DOHH2 (cell line): Measurements from ENCODE around the gene PCDHGA7.

Source experiments
- EZH2phosphoT487 ChIP-seq: fragments of 200-600 bp; sonication (generic); IDR thresholded peaks from 2 replicates; pipeline ENCODE4 v1.6.1; 2017; ENCODE audit warnings: borderline replicate concordance, mild to moderate bottlenecking, antibody characterized with exemption, low read length, moderate library complexity, mixed read lengths
- TF ChIP-seq, protein P1 (sequence below): fragments of 200-600 bp; sonication (generic); IDR thresholded peaks from one replicate; pipeline ENCODE4 v1.5.1; 2014; ENCODE audit warnings: antibody characterized with exemption, mild to moderate bottlenecking, low read depth, low read length; ENCODE audit not compliant: poor library complexity, severe bottlenecking

DNA sequence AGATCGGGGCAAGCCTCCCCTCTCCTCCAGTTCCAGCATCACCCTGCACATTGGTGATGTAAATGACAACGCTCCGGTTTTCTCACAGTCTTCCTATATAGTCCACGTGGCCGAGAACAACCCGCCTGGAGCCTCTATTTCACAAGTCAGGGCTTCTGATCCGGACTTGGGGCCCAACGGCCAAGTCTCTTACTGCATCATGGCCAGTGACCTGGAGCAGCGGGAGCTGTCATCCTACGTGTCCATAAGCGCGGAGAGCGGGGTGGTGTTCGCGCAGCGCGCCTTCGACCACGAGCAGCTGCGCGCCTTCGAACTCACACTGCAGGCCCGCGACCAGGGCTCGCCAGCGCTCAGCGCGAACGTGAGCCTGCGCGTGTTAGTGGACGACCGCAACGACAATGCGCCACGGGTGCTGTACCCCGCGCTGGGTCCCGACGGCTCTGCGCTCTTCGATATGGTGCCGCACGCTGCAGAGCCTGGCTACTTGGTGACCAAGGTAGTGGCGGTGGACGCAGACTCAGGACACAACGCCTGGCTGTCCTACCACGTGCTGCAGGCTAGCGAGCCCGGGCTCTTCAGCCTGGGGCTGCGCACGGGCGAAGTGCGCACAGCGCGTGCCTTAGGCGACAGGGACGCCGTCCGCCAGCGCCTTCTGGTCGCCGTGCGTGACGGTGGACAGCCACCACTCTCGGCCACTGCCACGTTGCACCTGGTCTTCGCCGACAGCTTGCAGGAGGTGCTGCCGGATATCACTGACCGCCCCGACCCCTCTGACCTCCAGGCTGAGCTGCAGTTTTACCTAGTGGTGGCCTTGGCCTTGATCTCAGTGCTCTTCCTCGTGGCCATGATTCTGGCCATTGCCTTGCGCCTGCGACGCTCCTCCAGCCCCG lies 6.9 kb downstream of the PCDHGA7 start:
- TF ChIP-seq, protein P1, sequence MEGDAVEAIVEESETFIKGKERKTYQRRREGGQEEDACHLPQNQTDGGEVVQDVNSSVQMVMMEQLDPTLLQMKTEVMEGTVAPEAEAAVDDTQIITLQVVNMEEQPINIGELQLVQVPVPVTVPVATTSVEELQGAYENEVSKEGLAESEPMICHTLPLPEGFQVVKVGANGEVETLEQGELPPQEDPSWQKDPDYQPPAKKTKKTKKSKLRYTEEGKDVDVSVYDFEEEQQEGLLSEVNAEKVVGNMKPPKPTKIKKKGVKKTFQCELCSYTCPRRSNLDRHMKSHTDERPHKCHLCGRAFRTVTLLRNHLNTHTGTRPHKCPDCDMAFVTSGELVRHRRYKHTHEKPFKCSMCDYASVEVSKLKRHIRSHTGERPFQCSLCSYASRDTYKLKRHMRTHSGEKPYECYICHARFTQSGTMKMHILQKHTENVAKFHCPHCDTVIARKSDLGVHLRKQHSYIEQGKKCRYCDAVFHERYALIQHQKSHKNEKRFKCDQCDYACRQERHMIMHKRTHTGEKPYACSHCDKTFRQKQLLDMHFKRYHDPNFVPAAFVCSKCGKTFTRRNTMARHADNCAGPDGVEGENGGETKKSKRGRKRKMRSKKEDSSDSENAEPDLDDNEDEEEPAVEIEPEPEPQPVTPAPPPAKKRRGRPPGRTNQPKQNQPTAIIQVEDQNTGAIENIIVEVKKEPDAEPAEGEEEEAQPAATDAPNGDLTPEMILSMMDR, result no peak
- no peak for TF ChIP-seq EZH2phosphoT487
